GM18858 (cell line): Measurements from ENCODE around the gene TAC1.
"Not testable (repeated sequence)": the region's sequence is repeated elsewhere in the genome, so short reads cannot be mapped to it uniquely, and the experiment has no call there.

Experiments
- ATAC-seq: cut with Tn5 transposase; IDR thresholded peaks from one replicate; pipeline ENCODE4 v1.9.1; 2021; ENCODE audit not compliant: unreplicated experiment

Gene TAC1, protein sequence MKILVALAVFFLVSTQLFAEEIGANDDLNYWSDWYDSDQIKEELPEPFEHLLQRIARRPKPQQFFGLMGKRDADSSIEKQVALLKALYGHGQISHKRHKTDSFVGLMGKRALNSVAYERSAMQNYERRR

GRCh38 chr7:97731736-97732564, at the start of gene TAC1:
TSS of gene TAC1 (plus strand) at chr7:97732086. CDS start at chr7:97732613, 527 bp downstream.
- ATAC-seq = no peak

GRCh38 chr7:97685952-97686351, 45.9 kb upstream of the TAC1 start:
- ATAC-seq = no peak

DNA sequence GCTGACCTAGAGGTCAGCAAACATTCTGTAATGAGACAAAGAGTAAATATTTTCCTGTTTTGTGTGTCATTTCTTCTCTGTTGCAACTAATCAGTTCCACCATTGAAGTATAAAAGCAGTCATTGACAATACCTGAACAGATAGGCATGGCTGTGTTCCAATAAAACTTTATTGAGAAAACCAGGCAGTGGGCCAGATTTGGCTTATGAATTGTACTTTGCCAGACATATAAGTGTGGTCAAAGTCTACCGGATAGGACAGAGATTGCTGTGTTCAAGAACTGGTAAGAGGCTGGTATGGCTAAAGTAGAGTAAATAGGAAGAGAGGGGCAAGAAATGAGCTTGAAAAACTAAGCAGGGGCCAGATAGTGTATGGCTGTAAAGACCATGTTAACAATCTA, 38.3 kb upstream of the TAC1 start:
- ATAC-seq = no peak

GRCh38 chr7:97694355-97694754, 37.5 kb upstream of the TAC1 start:
- ATAC-seq = no peak

DNA sequence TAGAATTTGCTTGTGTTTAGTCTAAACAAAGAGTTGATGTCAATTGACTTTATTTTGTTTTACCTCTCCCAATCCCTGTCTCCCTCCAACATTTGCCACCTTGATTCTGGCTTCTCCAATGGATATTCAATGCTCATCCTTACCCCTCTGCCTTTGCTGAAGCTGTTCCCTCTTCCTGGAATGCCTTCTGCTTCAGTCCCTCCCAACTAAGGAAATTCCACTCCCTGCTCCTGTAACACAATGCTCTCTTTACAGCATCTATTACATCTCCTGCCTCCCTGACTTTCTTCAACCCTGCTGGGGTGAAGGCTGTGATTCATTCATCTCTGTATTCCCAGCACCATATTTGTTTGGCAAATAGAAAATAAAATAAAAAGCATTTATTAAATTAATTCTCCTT, 34.5 kb upstream of the TAC1 start:
- no peak for ATAC-seq

DNA sequence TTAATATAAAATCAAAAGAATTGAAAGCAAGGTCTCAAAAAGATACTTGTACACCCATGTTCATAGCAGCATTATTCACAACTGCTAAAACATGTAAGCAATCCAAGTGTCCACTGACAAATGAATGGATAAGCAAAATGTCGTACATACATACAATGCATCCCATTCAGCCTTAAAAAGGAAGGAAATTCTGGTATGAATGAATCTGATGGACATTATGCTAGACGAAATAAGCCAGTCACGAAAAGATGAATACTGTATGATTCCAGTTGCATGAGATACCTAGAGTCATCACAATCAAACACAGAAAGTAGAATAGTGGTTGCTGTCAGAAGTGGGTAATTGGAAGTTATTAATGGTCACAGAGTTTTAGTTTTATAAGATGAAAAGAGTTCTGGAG, 9.5 kb upstream of the TAC1 start:
- no peak for ATAC-seq

GRCh38 chr7:97732565-97733275, 834 bp downstream of the TAC1 start:
- no peak for ATAC-seq

DNA sequence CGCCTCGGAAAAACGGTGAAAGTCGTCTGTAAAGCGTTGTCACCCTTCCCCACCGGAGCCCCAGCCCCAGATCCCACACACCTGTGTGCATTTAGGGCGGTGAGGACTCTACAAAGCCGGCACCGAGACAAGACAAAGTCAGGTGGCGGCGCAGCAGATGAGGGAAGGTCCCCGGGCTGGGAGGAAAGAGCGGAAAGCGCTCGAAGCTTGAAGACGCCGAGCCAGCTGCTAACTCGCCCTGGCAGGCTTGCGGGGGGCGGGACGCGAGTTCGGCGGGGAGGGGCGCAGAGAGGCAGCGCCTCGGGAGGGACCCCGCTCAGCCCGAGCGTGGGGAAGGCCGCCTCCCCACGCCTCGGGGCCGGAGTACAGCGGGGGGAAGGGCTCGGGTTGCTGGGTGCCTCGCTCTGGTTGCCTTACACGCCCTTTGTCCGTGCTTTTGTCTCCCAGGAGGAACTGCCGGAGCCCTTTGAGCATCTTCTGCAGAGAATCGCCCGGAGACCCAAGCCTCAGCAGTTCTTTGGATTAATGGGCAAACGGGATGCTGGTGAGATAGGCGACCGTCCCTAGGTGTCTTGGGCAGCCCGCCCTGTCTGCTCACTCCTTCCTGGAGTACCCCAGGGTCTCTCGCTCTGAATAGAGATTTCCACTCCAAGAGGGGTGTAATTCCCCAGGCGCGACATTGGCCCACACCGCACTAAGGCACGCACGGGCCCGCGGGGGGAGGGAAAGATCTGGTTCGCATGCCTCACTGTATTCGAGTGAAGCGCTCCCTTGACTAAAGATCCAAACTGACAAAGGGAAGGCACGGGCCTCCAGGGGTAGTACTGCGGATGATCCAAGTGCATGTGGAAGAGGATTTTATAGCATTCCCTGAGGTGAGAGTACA, 1.6 kb downstream of the TAC1 start:
- no peak for ATAC-seq

DNA sequence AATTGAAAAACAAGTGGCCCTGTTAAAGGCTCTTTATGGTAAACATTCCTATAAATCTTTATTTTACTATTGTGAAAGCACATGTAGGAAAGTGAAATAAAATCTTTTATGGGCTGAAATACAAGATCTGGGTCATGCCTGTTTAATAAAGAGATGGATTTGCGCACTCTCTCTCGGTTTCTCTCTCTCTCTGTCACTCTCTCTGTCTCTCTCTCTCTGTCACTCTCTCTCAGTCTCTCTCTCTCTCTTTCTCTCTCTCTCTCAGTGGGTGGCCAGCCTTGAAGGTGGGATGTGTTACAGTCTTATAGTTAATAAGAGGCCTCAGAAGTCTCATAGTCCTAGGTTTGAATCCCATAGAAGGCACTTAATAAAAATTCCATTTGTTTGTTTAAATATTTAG, 2.4 kb downstream of the TAC1 start:
- no peak for ATAC-seq

GRCh38 chr7:97735075-97735474, 3.2 kb downstream of the TAC1 start:
- no peak for ATAC-seq

DNA sequence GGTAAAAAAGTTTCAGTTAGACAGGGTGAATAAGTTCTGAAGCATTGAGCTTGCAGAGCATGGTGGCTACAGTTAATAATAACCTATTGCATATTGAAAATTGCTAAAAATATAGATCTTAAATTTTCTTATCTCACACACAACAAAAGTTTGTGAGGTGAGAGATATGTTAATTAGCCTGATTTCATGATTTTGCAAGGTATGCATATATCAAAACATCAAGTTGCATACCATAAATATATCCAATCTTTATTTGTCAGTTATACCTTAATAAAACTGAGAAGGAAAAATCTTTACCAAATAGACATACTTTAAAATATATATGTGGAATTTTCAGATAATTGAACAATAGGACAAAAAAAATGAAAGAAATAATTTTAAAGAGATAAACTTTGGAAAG, 16.6 kb downstream of the TAC1 start:
- no peak for ATAC-seq

GRCh38 chr7:97751566-97751965, 19.7 kb downstream of the TAC1 start:
- no peak for ATAC-seq

GRCh38 chr7:97752215-97752614, 20.3 kb downstream of the TAC1 start:
- ATAC-seq = no peak

- no peak for ATAC-seq
Observed at GRCh38 chr7:97757824-97758223, 25.9 kb downstream of the TAC1 start.

- no peak for ATAC-seq
Observed at GRCh38 chr7:97770850-97771249, 39.0 kb downstream of the TAC1 start.

- ATAC-seq = no peak
Observed at GRCh38 chr7:97771576-97771975, 39.7 kb downstream of the TAC1 start.

DNA sequence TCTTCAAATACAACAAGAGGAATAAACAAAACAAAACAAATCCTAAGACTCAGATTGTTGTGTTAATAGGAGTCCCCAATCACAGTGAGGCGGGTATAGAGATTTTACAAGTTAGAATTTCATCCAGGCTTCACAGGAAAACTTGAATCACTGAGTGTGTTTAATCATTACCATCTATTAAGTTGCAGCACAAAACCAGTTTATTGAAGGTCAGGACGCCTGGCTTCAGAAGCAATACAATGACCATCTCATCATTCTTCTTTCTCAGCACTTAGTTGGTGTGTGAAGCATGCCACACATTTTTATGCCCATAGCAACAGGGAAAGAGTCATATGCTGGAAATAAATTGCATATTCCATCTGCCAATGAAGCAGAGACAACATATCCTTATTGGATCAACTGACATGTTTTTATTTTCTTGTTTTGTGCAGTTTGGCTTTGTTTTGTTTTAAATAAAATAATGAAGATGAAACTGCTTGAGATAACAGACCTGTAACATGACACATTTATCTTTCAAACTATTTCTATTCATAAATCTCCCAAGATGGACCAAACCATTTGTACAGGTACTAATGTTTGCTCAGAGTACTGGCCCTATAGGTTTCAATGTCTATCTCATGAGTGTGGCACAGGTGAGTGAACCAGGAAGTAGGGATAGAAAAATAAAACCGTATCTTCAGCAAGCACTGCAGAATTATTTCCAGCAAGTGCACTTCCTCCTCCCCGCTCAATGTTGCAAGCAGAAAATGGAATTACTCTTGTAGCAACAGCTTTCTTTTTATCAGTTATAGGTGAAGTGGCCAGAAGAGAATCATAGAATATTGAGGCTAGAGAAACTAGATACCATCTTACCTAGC, 40.4 kb downstream of the TAC1 start:
- ATAC-seq = no peak

GRCh38 chr7:97786398-97786797, 54.5 kb downstream of the TAC1 start:
- ATAC-seq = not testable (repeated sequence)
